GM18505 (cell line): Measurements from ENCODE around the gene SCN2B.
A peak's percentile ranks its signal among the peaks of the same experiment; 100 is the strongest.

ENCODE experiments used
- ATAC-seq: cut with Tn5 transposase; IDR thresholded peaks from one replicate; pipeline ENCODE4 v1.9.1; 2021; ENCODE audit not compliant: unreplicated experiment
- POLR2A ChIP-seq: IDR thresholded peaks from 4 replicates; pipeline ENCODE4 v1.6.1; 2011; ENCODE audit warnings: borderline replicate concordance; ENCODE audit not compliant: insufficient read depth, insufficient read length; ENCODE audit errors: extremely low read depth

Gene SCN2B

DNA sequence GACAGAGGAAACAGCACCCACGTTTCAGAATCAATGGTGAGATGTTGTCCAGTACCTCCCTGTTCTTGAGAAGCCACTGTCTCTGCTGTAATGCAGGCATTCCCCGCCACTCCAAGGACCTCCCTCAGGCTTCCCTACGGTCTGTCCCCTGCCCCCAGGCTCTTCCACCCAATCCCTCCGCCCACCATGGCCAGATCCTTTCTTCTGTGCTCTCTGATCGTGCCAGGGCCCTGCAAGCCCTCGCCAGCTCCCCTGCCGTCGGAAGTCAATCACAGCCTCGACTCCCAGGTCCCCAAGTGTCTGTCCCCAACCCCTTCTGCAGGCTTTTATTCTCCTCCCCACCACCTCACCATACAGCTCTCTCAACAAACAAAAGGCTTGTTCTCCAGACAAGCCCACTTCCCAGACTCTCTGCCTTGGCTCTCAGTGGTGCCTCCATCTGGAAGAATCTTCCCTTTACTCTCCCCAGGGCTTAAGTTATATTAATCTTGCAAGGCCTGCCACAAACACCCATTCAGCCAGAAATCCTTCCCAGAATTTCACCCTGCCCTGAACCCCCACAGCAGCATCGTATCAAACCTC, 37.5 kb downstream of the SCN2B start:
- TF ChIP-seq POLR2A, result no peak
- ATAC-seq, result no peak

- no peak for ATAC-seq
- TF ChIP-seq POLR2A, result no peak
These were observed 39.6 kb downstream of the SCN2B start for GRCh38 chr11:118136801-118137200.

DNA sequence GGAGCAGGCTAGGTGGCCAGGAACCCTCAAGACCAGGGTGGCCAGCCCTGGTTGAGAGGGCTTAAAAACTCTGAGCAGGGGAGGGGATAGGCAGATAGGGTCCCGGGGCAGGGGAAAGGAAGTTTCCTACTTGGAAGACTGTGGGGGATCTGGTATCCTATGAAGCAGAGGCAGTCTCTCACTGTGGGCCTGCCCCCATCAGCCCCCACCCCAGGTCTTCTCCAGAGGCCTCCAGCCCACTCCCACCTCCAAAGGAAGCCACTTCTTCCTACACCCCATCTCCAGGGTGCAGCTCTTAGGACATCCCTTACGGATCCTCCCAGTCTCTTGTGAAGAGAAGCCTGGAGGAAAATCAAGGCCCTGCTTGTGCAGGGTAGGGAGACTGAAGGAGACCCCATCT, 40.1 kb downstream of the SCN2B start:
- no peak for ATAC-seq
- no peak for TF ChIP-seq POLR2A

GRCh38 chr11:118135796-118136165, 40.7 kb downstream of the SCN2B start:
- no peak for ATAC-seq

DNA sequence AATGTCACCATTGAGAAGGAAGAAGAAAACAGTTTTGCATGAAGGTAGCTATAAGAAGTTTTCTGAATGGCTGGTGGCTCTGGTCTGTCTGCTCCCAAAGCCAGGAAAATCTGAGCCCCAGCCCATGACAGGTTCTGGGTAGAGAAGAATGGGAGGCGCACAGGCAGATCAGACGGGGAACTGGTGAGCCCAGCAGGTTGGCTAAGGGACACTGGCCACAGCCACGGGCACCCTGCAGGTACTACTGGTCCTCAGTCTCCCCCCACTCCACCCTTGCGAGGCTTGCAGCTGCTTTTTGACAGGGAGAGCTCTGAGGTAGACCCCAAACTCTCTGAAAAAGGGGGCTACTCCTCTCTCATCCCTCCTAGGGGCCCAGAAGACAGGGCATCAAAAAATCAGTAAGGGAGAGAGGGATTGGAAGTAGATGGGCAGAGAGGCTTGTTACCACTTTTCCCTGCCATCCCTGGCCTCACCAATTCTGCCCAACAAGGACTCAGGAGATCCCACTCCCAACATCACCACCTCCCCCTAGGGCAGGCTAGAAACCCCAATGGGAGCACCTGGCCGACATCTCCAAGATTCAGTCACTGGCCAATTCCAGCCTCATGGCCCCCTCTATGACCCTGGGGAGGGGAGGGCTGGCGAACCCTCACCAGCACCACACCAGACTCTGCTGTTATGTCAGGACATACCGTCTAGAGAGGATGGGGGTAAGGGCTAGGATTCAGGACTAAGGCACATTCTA, 41.2 kb downstream of the SCN2B start:
- ATAC-seq, result no peak
- TF ChIP-seq POLR2A, result no peak

More at GRCh38 chr11:118135796-118136165, 40.7 kb downstream of the SCN2B start:
- no peak for TF ChIP-seq POLR2A

DNA sequence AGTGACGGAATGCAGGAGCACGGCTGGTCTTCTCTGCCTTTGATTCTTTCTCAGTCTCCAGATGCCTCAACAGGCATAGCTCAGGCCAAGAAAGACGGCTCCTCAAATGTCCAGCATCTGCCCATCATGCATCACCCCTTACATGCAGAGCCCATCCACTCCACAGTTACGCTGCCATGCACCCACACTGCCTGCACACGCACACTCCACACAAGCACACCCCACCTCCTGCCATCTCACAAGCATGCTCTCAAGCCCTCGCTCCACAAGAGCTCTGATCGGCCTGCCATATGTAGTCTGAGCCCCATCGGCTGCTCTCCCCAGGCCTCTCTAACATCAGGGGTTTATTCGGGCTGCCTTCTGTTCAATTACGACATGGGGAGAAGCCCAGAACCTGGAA, 42.6 kb downstream of the SCN2B start:
- no peak for TF ChIP-seq POLR2A
- ATAC-seq, result no peak

DNA sequence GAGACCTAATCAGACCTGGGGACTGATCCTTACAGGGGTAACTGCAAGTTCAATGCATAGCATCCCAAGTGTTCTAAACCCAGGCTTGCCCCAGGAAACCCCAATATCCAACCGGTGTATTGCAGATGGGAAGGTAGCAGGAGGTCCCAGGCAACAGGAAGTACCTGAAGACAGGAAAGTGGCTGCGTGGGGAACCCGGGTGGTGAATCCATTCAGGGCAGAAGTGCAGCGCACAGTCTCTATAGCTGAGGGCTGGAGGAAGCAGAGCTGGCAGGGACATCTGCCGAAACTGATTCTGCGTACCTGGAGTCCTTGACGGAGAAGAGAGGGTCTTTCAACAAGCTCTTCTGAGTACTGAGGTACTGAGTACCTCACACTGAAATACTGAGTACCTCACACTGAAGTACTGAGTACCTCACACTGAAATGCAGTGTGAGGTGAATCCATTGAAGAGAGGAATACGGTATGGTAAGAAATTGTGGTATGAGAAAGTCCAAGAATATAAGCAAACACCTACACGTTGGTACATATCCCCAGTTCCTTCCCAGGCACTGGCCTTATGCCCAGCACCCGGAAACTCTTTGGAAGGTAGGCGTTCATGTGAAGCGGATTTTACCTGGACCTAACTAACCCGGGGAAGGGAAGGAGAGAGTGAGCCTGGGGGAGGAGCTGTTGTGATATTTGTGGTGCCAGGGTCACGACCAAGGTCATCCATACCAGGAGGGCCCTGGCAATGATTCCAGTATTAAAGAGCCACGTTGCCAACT, 43.9 kb downstream of the SCN2B start:
- ATAC-seq, result no peak
- TF ChIP-seq POLR2A, result no peak

- no peak for ATAC-seq
- no peak for TF ChIP-seq POLR2A
These were observed 46.8 kb downstream of the SCN2B start for GRCh38 chr11:118129471-118130172.

DNA sequence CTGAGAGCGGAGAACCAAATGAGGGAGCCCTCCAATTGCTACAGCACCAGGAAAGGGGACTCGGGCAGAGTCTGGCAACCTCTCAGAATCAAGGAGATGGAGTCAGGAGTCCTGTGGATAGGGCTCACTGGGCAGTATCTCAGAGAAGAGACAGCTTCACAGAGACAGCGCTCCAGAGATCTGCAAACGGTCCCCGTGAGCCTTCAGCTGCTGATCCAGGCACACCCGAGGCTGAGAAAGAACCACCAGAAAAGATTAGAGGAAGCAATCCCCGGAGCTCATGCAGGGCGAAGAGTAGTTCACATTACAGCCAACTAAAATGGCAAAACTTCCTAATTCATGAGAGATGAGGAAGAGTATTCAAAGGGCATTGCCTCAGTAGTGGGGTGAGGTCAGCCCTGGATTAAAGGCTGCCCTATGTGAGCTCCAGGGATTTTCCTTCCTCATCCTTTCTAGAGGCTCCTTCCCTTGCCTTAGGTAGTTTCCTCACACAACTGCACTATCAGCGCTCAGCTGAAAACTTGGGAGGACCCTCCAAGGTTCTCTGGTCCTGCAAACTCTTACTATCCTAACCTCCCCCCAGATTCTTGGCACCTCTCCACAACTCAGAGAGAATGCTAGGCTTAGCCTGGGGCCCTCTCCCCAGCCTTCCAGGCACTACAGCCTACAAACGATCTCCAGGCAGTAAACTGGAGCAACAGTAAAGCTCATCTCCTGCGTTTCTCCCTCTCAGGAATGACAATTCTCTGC, 47.5 kb downstream of the SCN2B start:
- ATAC-seq, result no peak
- TF ChIP-seq POLR2A, result no peak

GRCh38 chr11:118128310-118128709, 48.1 kb downstream of the SCN2B start:
- no peak for ATAC-seq
- no peak for TF ChIP-seq POLR2A

DNA sequence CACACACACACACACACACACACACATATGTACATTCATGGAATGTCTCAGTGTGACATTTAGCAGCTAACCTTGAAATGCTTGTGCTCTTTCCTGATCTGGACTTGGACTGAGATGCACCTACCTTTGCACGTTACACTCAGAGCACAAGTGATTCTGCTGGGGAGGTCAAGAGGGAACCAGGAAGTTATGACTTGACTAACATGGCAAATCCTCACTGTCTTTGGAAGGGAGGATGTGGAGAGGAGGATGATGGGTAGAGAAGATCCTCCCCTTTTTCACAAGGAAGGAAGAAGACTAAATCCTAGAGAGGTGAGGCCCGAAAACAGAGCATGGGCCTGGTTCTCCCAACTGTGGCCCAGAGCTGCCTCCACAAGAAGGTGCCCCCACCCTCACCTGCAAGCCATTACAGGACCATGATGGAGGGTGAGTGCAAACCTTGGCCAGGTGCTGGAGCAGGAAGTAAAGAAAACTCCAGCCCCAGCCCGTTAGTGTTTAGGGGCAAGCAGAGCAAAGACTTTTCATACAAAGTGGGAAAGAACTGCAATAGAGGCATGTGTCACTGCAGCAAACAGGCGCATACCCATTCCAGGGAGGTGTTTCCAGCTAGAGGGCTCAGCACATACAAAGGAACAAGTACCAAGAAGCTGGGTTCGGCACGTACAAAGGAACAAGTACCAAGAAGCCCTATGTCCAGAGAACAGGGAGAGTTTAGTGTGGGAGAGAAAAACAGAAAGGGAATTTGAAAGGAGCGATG, 50.2 kb downstream of the SCN2B start:
- ATAC-seq, result no peak
- TF ChIP-seq POLR2A, result peak; percentile 45

GRCh38 chr11:118124929-118125535, 51.4 kb downstream of the SCN2B start:
- TF ChIP-seq POLR2A, result no peak
- no peak for ATAC-seq
